PFSK-1 (cell line): ENCODE measurements around the gene RNF168.

Experiments
- POLR2AphosphoS5 ChIP-seq: IDR thresholded peaks from 2 replicates; pipeline ENCODE4 v1.6.1; 2012; ENCODE audit warnings: low read depth, mild to moderate bottlenecking, control low read depth, low read length, moderate library complexity
- SIN3A ChIP-seq: IDR thresholded peaks from 2 replicates; pipeline ENCODE4 v1.6.1; 2012; ENCODE audit warnings: mild to moderate bottlenecking, low read length, moderate library complexity, borderline replicate concordance; ENCODE audit not compliant: insufficient read depth

DNA sequence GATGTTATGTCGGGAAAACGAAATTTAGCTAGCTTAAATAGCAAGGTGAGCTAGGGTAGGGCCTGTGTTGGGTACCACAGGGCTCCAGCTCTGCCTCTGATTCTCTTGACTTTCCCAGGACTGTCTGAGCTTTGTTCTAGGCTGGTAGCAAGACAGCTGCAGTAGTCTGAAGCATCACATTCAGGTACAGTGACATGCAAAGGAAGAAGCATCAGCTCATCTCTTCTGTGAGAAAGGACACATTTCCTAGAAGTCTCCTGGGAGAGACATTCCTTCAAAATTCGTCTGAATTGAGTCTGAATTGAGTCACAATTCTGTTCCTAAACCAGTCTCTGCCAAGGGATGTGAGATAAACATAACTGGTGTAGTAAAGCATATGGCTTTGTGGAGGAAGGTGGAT, 62.9 kb downstream of the RNF168 start:
- TF ChIP-seq POLR2AphosphoS5 = no peak
- no peak for TF ChIP-seq SIN3A
